Measurements from ENCODE around the gene CCDC183.

- TF ChIP-seq CTCF (IDR thresholded peaks at IDR 0.05) (no peak), POLR2A (IDR thresholded peaks at IDR 0.05) (no peak), POLR2AphosphoS5 (IDR thresholded peaks at IDR 0.05) (no peak)
Measured at GRCh38 chr9:136802321-136802720, 6.2 kb downstream of the CCDC183 start.

All from gastroesophageal sphincter (tissue), 3 donors.